Measurements from ENCODE around the gene CNOT1.
"Not testable (repeated sequence)": the region's sequence is repeated elsewhere in the genome, so short reads cannot be mapped to it uniquely, and the experiment has no call there.

The CNOT1 gene

GRCh38 chr16:58629733-58630640 is at the start of gene CNOT1:
Gene CNOT1, minus strand, starts transcription at chr16:58629826. Its CDS starts 30,489 bp downstream, at chr16:58599337.
- Histone ChIP-seq H3K4me3 (peak within 1 kb of the TSS; percentile 74 to 99 (median 98)), H3K27ac (peak within 1 kb of the TSS; percentile 87 to 99 (median 98))

DNA sequence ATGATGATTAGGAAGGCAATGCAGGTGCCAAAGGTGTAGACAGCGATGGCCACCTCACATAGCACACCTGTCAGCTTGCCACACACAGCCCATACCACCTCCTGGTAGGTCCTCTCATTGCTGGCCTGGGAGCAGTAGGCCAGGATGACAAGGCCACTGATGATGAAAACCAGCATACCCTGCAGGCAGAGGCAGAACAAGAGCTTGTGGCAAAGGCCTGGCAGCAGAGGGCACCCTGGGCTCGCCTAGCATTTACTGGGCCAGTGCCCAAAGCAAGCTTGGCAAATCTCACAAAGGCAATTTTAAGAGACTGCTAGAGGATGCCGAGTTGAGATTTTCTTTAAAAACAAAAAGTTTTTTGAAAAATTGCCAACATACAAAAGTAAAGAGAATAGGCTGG is 49.1 kb upstream of the CNOT1 start:
- H3K27ac ChIP-seq: no peak overlapping the region
- no peak overlapping the region for H3K4me3 ChIP-seq

GRCh38 chr16:58678269-58678668 is 48.6 kb upstream of the CNOT1 start:
- H3K4me3 ChIP-seq: no peak overlapping the region
- no peak overlapping the region for H3K27ac ChIP-seq

DNA sequence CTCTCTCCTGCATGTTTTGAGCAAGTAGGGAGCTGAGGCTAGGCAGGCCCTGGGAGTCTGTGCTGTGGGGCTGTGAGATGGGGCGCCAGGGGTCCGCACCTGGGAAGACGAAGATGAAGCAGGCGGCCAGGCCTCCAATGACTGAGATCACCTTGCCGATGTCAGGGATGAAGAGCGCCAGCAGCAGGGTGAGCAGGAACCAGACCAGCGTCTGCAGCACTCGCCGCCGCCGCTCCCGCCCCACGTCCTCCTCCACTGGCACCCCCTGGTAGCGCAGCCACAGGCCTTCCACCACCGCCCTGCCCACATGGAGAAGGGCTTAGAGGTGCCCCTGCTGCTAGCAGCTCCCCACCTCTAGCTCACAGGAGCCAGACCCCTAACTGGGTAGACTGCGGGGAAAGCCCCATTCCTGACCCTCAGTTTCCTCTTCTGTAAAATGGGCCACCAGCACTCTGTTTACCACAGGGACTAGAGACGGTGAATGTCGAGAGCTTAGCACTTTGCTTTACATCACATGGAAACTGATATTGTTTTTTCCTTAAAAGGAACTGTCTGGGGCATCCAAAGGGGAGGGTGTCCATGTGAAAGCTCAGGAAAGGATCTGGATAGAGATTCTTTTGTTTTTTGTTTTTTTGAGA is 41.4 kb upstream of the CNOT1 start:
- Histone ChIP-seq H3K4me3 (no peak overlapping the region), H3K27ac (no peak overlapping the region)

- no peak overlapping the region for H3K27ac ChIP-seq
- no peak overlapping the region for H3K4me3 ChIP-seq
Measured at GRCh38 chr16:58670177-58670576, 40.6 kb upstream of the CNOT1 start.

GRCh38 chr16:58665200-58665599 is 35.6 kb upstream of the CNOT1 start:
- Histone ChIP-seq H3K4me3 (no peak overlapping the region), H3K27ac (no peak overlapping the region)

DNA sequence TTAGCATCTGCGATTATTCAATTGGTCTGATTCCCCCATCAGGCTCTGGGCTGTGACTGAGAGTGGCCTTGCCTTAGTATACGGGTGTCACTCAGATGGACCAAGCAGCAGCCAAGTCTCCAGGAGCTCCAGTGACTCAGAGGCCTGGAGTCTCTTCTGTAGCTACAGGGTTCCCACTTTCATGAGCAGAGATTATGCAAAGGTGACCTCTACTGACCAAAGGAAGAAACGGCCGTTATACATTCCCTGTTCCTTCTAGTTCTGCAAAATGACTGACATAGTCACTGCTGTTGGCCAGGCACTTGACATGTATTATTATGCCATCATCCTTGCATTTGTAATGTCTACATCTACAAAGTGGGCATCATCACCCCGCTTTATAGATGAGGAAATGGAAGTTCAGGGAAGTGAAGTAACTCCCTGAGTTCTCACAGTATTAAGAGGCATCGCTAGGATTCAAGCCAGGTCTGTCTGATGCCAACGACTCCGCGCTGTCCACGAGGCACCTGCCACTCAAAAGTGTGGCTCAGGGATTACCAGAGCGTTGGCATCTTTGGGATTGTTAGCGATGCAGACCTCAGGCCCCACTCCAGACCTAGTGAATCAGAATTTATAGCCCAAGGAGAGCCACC is 31.7 kb upstream of the CNOT1 start:
- Histone ChIP-seq H3K27ac (no peak overlapping the region), H3K4me3 (no peak overlapping the region)

- H3K27ac ChIP-seq: not testable (repeated sequence)
Measured at GRCh38 chr16:58659911-58660310, 30.3 kb upstream of the CNOT1 start.

DNA sequence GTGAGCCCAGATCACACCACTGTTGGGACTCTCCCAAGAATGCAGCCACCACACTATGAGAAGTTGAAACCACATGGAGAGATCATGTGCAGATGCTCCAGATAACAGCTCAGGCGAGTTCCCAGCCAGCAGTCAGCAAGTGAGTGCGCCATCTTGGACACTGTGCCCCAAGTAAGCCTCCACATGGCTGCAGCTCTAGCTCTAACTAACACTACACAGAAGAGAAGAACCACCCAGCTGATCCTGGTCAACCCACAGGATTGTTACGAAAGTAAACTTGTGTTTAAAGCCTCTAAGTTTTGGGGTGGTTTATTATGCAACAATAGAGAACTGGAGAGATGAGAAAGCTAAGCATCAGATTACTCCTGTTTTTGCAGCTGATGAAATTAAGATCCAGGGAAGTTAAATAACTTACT is 29.2 kb upstream of the CNOT1 start:
- Histone ChIP-seq H3K4me3 (no peak overlapping the region), H3K27ac (no peak overlapping the region)

More at GRCh38 chr16:58659911-58660310, 30.3 kb upstream of the CNOT1 start:
- H3K4me3 ChIP-seq: not testable (repeated sequence)

DNA sequence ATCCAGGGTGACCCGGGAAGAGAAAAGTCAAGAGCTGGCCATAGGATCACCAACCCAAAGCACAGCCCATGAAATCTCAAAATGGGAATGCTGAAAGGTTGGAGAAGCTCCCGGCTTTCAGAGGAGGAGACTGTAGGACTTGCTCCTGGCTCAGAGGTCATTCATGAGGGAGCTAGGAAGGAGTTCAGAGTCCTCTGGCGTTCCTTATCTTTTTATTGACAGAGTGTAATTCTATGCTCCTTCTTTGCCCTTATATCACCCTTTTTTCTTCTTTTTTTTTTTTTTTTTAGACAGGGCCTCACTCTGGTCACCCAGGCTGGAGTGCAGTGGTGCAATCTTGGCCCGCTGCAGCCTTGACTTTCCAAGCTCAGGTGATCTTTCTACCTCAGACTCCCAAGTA is 27.3 kb upstream of the CNOT1 start:
- Histone ChIP-seq H3K4me3 (no peak overlapping the region), H3K27ac (no peak overlapping the region)

DNA sequence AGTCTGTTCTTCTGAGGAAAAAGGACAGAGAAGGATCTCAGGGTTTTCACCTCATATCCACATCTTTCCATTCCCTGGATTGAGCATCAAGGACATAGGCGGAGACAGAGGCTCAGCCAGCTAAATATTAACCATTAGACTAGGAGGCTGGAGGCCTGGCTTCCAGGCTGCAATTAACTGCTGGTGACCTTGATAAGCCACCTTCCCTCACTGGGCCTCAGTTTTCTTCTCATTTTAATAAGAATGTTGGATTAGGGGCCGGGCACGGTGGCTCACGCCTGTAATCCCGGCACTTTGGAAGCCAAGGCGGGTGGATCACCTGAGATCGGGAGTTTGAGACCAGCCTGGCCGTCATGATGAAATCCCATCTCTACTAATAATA is 25.6 kb upstream of the CNOT1 start:
- no peak overlapping the region for H3K4me3 ChIP-seq
- no peak overlapping the region for H3K27ac ChIP-seq

DNA sequence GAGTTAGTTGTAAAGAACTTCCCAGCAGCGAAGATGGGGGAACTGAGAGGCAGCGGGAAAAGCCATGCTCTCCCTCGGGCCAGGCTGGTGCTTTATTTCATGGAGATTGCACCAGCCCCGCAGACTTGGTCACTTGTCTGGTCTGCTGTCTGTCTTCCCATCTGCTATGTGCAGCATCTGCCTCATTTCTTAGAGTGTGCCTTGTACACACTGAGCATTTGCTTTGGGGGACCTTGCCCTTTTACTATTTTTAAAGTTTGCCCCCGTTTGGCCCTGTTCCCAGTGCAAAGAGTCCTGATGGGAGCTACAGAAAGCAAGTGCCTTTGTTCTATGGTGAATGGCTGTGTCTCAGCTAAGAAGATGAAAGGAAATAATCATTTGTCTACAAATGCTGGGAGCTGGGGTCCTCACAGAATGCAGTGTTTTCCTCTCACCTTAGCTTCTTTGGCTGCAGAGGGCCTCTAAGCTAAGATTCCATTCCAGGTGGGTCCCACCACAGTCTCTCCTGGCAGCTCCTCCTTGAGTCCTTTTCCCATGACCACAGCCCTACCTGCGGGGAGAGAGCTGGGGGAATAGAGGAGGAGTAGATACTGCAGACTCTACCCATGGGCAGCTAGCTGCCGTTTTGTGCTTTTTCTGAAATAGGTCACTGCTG is 25.1 kb upstream of the CNOT1 start:
- H3K27ac ChIP-seq: no peak overlapping the region

GRCh38 chr16:58652741-58653140 is 23.1 kb upstream of the CNOT1 start:
- no peak overlapping the region for H3K4me3 ChIP-seq
- H3K27ac ChIP-seq: no peak overlapping the region

More for the DNA sequence above, 25.1 kb upstream of the CNOT1 start:
- no peak overlapping the region for H3K4me3 ChIP-seq

DNA sequence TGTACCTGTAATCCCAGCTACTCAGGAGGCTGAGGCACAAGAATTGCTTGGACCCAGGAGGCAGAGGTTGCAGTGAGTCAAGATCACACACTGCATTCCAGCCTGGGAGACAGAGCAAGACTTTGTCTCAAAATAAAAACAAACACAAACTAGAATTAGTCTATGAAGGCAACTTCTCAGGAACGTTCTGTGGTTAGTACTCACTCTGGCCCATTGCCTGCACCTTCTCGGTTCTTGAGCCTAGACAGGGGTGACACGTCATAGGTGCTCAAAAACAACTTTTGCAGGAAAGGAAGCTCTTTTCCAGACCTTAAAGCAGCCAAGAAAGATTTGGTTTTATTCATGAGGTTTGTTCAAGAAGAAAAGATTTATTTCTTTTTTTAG is 22.3 kb upstream of the CNOT1 start:
- peak overlapping the region in 8 of 21 experiments; percentile 15 to 64 (median 45) for H3K27ac ChIP-seq

GRCh38 chr16:58649707-58650106 is 20.1 kb upstream of the CNOT1 start:
- no peak overlapping the region for H3K27ac ChIP-seq
- H3K4me3 ChIP-seq: no peak overlapping the region

More for the DNA sequence above, 22.3 kb upstream of the CNOT1 start:
- no peak overlapping the region for H3K4me3 ChIP-seq

GRCh38 chr16:58647107-58647506 is 17.5 kb upstream of the CNOT1 start:
- Histone ChIP-seq H3K4me3 (no peak overlapping the region), H3K27ac (no peak overlapping the region)

GRCh38 chr16:58644765-58645487 is 15.3 kb upstream of the CNOT1 start:
- Histone ChIP-seq H3K27ac (peak overlapping the region in 1 of 21 experiments; percentile 3), H3K4me3 (no peak overlapping the region)

DNA sequence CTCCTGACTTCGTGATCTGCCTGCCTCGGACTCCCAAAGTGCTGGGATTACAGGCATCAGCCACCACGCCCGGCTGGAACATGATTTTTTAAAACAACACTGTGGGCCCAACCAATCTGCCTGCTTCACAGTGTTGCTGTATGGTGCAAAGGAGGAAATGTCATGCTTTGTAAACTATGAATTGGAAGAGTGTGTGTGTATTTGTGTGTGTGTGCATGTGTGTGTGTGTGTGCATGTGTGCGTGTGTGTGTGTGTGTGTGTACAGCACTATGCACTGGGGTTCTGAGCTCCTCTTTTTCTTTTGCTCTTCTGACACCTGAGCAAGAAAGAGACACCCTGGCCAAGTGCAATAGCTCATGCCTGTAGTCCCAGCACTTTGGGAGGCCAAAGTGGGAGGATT is 14.5 kb upstream of the CNOT1 start:
- Histone ChIP-seq H3K27ac (no peak overlapping the region), H3K4me3 (no peak overlapping the region)

DNA sequence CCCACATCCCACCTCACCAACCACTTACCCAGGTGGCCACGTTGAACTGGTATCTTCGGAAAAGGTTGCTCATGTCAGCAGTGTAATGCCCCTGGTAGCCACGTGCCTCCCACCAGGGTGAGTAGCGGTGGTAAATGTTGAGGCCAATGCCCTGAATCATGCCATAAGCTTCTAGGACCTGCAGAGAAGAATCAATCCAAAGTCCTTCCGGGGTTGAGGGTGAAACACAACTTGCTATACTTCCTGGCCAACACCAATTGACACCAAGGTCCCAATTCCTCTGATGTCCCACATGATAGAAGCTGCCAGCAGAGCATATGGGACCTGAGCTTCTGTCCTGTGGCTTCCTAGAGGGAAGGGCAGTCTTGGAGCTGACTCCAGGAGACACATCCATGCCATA is 11.3 kb upstream of the CNOT1 start:
- H3K4me3 ChIP-seq: no peak overlapping the region
- H3K27ac ChIP-seq: no peak overlapping the region

DNA sequence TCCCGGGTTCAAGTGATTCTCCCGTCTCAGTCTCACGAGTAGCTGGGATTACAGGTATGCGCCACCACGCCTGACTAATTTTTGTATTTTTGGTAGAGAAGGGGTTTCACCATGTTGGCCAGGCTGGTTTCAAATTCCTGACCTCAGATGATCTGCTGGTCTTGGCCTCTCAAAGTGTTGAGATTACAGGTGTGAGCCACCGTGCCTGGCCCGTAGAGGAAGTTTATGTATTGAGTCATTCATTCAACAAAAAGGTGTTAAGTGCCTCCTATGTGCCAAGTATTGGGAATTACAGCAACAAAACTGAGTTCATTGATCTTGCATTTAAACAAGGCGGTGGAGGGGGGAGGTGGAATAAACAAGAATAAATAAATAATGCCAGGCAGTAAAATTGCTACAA is 10.2 kb upstream of the CNOT1 start:
- no peak overlapping the region for H3K4me3 ChIP-seq
- H3K27ac ChIP-seq: no peak overlapping the region
